HG03280 (cell line): ENCODE data around the gene MYH8.

ENCODE experiments used
- ATAC-seq: cut with Tn5 transposase; IDR thresholded peaks from one replicate; pipeline ENCODE4 v1.9.1; 2021; ENCODE audit warnings: mild to moderate bottlenecking, moderate library complexity; ENCODE audit not compliant: unreplicated experiment

The MYH8 gene

GRCh38 chr17:10384175-10384574 lies 37.6 kb downstream of the MYH8 start:
- no peak for ATAC-seq

- ATAC-seq, result no peak
Measured at GRCh38 chr17:10380631-10381408, 40.9 kb downstream of the MYH8 start.

- no peak for ATAC-seq
Measured at GRCh38 chr17:10372906-10373305, 48.8 kb downstream of the MYH8 start, which contains the start of gene MYH13. MYH13 (minus strand) TSS chr17:10373006; CDS start chr17:10364530, 8,476 bp downstream.

DNA sequence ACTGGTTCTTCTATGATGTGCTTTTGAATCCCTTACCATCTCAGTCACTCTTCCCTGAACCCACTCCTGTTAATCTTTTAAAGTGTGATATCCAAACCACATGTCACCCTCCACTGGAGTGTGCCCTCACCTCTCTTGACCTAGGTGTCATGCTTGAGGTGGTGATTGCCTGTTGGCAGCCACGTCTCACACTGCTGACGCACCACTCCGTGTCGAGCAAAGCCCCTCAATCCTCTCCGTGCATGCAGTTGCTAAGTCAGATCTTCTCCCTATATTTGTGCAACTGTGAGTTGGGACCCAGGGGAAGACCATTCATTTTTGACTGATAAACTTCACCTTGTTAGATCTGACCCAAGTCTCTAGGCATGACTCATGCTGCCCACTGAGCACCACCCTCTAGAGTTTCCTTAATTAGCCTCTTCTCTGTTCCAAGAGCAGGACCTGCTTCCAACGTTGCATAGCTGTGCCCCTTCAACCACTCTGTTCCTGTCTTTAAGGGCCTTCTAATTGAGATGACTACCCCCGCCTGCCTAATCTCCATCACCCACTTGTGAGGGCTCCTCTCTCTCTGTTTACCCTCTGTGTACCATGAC lies 51.6 kb downstream of the MYH8 start:
- no peak for ATAC-seq

DNA sequence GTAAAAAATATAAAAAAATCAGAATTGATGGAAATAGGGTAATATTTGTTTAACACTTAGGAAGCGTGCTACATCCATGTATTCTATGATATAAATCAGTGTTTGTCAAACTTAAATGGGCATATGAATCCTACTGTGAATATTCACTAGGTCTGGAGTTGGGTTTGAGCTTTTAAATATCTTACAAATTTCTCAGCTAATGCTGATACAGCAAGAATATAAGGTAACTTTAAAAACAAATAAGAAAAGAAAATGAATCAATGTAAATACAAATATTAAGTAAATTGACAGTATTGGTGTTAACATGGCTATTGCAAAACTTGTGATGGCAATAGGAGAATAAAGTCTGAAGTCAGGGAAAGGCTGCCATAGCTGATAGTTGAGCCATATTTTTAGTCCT lies 52.5 kb downstream of the MYH8 start:
- no peak for ATAC-seq

- ATAC-seq, result no peak
Measured at GRCh38 chr17:10368561-10368960, 53.2 kb downstream of the MYH8 start.

DNA sequence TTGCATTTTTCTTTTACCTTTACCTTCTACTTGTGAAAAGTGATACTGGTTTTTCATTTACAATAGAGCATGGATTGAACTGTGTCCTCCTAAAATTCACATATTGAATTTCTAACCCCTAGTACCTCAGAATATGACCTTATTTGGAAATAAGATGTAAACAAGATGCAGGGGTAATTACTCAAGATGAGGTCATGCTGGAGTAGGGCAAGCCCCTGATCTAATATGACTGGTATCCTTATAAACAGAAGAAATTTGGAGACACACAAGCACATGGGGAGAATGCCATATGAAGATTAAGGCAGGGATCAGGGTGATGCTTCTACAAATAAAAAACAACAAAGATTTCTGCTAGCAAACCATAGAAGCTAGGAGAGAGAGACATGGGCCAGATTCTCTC lies 61.2 kb downstream of the MYH8 start:
- ATAC-seq, result no peak

DNA sequence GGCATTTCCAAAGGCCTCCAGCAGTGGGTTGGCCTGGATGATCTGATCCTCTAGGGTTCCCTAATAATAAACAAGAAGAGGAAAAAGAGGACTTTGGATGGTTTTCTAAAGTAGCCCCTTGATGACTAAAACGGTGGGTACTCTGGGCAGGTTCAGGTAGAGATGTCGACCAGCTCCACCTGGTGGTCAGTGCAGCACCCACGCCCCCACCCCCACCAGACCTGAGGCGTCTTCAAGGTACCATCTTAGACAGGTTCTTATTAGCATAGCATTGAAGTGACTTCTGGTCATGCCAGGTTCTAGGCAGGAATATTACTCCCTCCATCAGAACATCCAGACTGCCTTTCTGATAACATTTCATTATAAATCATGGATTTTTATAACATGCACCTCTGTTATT lies 64.0 kb downstream of the MYH8 start:
- ATAC-seq, result no peak

GRCh38 chr17:10354651-10355050 lies 67.1 kb downstream of the MYH8 start:
- ATAC-seq, result no peak

- ATAC-seq, result no peak
Measured at GRCh38 chr17:10352893-10353292, 68.9 kb downstream of the MYH8 start.

GRCh38 chr17:10349403-10349802 lies 72.3 kb downstream of the MYH8 start:
- no peak for ATAC-seq

DNA sequence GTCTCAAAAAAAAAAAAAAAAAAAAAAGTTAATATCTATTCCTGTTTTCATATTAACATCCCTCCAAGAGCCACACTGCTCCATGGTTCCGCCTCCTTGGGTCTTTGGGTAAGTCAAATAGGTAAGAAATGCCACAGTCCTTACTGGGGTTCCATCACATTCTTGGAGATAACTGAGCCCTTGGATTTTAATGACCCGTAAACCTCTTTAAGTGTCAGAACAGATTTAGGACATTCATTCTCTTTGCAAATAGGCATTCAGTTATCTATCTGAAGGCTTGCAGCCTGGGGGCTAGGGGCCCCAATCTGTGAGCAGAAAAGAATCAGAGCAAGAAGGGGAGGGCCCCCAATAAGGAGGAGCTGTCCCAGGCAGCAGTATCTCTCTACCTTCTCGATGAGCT lies 76.9 kb downstream of the MYH8 start:
- ATAC-seq, result no peak
